GM10266 (cell line): ENCODE measurements around the gene NKD1.
"Not testable (repeated sequence)": the region's sequence is repeated elsewhere in the genome, so short reads cannot be mapped to it uniquely, and the experiment has no call there.

Experiments used
- DNase-seq: peaks from one replicate; pipeline ENCODE4 v3.0.0; 2012; ENCODE audit errors: extremely low spot score
- CTCF ChIP-seq: IDR thresholded peaks from 2 replicates; pipeline ENCODE4 v1.5.1; 2012; ENCODE audit warnings: mild to moderate bottlenecking, low read depth; ENCODE audit not compliant: control insufficient read depth, insufficient read depth; ENCODE audit errors: missing control alignments

Gene NKD1

GRCh38 chr16:50534091-50534490 is 14.1 kb upstream of the NKD1 start:
- TF ChIP-seq CTCF = no peak
- no peak for DNase-seq

- no peak for TF ChIP-seq CTCF
- DNase-seq = no peak
These were observed 13.6 kb upstream of the NKD1 start for GRCh38 chr16:50534556-50534955.

- no peak for TF ChIP-seq CTCF
- no peak for DNase-seq
These were observed 13.2 kb upstream of the NKD1 start for GRCh38 chr16:50534958-50535357.

- no peak for TF ChIP-seq CTCF
These were observed 12.5 kb upstream of the NKD1 start for GRCh38 chr16:50535506-50536257.

GRCh38 chr16:50536258-50536645 is 11.9 kb upstream of the NKD1 start:
- DNase-seq = not testable (repeated sequence)

More at GRCh38 chr16:50535506-50536257, 12.5 kb upstream of the NKD1 start:
- no peak for DNase-seq

- TF ChIP-seq CTCF = no peak
These were observed 10.5 kb upstream of the NKD1 start for GRCh38 chr16:50537533-50538290.

GRCh38 chr16:50538411-50539052 is 9.7 kb upstream of the NKD1 start:
- no peak for TF ChIP-seq CTCF
- no peak for DNase-seq

More at GRCh38 chr16:50537533-50538290, 10.5 kb upstream of the NKD1 start:
- no peak for DNase-seq
